Activated CD4-positive, alpha-beta T cell treated with anti-CD3 and anti-CD28 coated beads for 1 hour (primary cell): ENCODE measurements around the gene DPF1.
A peak's percentile ranks its signal among the peaks of the same experiment; 100 is the strongest.
"Not testable (repeated sequence)": the region's sequence is repeated elsewhere in the genome, so short reads cannot be mapped to it uniquely, and the experiment has no call there.

ENCODE experiments used
- DNase-seq: peaks from one replicate; pipeline ENCODE4 v3.0.0-alpha.2; 2020

The DPF1 gene

GRCh38 chr19:38224014-38224862 lies at the start of gene DPF1:
Gene DPF1, minus strand, starts transcription at chr19:38224222. Its CDS starts 80 bp downstream, at chr19:38224142.
- peak; percentile 8 for DNase-seq

GRCh38 chr19:38273499-38273898 lies 49.5 kb upstream of the DPF1 start:
- no peak for DNase-seq

- no peak for DNase-seq
Observed at GRCh38 chr19:38270587-38271167, 46.7 kb upstream of the DPF1 start.

GRCh38 chr19:38268539-38268938 lies 44.5 kb upstream of the DPF1 start:
- no peak for DNase-seq

- DNase-seq, result no peak
Observed at GRCh38 chr19:38267761-38268483, 43.9 kb upstream of the DPF1 start.

GRCh38 chr19:38266981-38267597 lies 43.1 kb upstream of the DPF1 start:
- DNase-seq, result no peak

- no peak for DNase-seq
Observed at GRCh38 chr19:38265921-38266429, 42.0 kb upstream of the DPF1 start.

- no peak for DNase-seq
Observed at GRCh38 chr19:38265213-38265861, 41.3 kb upstream of the DPF1 start.

- peak; percentile 26 for DNase-seq
Observed at GRCh38 chr19:38264486-38265212, 40.6 kb upstream of the DPF1 start, which contains the start of gene SPINT2. Gene SPINT2, plus strand, starts transcription at chr19:38264573. Its CDS starts 320 bp downstream, at chr19:38264893.

- DNase-seq, result peak; percentile 61
Observed at GRCh38 chr19:38263689-38264485, 39.9 kb upstream of the DPF1 start.

GRCh38 chr19:38262585-38263268 lies 38.7 kb upstream of the DPF1 start:
- no peak for DNase-seq

- not testable (repeated sequence) for DNase-seq
Observed at GRCh38 chr19:38261942-38262341, 37.9 kb upstream of the DPF1 start.

GRCh38 chr19:38255383-38256014 lies 31.5 kb upstream of the DPF1 start:
- no peak for DNase-seq

GRCh38 chr19:38253788-38254187 lies 29.8 kb upstream of the DPF1 start:
- no peak for DNase-seq

GRCh38 chr19:38252941-38253691 lies 29.1 kb upstream of the DPF1 start:
- no peak for DNase-seq

- DNase-seq, result no peak
Observed at GRCh38 chr19:38252385-38252784, 28.4 kb upstream of the DPF1 start.

GRCh38 chr19:38251564-38252051 lies 27.6 kb upstream of the DPF1 start:
- DNase-seq, result no peak

- DNase-seq, result no peak
Observed at GRCh38 chr19:38250821-38251563, 27.0 kb upstream of the DPF1 start.
